Epidermal melanocyte (primary cell): ENCODE measurements around the gene RBM22.

Experiments used
- DNase-seq: peaks from one replicate; pipeline ENCODE4 v3.0.0; 2011; ENCODE audit warnings: low spot score; ENCODE audit not compliant: insufficient read length

Gene RBM22

DNA sequence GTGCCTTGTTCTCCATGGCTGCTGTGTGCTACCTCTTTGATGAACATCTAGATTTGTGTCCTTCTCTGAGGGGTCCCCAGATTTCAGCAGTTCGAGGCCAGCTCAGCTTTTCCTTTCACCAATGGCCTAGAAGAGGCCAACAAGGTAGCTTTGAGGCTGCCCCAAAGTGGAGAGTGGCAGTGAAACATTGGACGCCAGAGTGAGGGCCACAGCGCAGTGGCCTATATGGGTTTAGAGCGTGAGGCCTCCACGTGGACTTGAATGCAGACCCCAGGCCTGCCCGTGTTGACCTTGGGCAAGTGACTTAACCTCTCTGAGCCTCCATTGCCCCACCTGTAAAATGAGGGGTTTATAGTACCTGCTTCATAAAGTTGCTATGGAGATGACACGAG is 28.0 kb downstream of the RBM22 start:
- DNase-seq, result no peak

DNA sequence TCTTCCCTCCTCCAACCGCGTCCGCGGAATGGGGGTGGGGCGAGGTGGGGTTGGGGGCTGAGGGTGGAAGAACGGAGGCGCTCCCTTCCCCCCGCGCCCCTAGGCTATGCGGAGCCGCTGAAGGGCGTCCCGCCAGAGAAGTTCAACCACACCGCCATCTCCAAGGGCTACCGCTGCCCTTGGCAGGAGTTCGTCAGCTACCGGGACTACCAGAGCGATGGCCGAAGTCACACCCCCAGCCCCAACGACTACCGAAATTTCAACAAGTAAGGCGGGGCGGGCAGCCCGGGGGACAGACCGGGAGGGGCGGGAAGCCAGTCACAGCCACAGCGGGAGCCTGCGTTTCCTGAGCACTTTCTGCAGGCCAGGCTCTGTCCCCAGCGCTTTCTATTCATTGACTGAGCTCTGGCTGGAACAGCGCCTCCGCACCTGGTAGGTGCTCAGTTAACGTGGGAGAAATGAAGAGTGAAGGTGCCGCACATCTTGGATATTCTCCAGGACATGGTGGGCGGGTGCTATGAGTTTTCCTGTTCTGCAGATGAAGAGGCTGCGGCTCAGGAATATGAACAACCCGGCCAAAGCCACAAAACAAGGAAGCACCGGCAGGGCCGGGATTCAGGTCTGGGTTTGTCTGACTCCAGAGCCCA is 28.5 kb downstream of the RBM22 start:
- DNase-seq, result peak; percentile 16

DNA sequence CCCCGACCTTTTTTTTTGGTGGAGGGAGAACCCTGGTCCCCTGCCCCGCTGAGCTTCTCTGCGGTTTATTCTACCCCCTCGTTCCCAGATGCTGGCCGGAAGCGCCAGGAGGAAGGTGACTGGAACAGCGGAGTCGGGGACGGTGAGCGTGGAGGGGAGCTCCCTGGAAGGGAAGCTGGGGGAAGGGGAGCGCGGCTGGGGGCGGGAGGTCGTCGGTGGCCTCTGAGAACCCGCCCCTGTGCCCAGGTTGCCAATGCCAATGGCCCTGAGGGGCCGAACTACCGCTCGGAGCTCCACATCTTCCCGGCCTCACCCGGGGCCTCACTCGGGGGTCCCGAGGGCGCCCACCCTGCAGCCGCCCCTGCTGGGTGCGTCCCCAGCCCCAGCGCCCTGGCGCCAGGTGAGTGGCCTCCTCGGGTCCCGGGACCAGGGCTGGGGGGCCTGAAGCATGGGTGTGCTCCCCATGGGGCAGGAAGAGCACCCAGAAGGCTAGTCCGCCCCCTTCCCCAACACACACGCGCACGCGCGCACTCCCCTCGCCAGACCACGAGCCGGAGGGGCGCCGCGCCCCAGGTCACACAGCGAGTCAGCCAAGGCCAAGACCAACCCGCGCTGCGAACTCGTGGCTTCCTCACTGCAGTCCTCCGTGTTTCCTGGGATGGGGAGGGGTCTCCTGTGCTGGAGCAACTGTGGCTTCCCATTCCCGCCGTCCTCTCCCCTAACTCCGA is 29.2 kb downstream of the RBM22 start:
- no peak for DNase-seq

DNA sequence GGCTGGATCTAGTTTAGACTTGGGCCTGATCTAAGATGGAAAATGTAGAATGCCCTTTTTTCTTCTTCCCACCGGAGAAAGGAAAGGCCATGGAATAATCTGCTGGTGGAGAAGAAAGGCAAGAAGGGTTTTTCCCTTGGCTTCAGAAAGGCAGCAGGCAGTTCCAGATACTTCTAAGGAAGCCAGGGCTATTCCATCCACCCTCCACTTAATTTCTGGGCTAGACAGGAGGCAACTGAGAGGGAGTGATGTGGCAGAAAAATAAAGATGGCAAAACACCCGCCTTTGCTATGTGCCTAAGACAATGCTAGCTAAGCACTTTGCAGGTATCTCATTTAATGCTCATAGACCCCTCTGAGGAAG is 29.9 kb downstream of the RBM22 start:
- no peak for DNase-seq

DNA sequence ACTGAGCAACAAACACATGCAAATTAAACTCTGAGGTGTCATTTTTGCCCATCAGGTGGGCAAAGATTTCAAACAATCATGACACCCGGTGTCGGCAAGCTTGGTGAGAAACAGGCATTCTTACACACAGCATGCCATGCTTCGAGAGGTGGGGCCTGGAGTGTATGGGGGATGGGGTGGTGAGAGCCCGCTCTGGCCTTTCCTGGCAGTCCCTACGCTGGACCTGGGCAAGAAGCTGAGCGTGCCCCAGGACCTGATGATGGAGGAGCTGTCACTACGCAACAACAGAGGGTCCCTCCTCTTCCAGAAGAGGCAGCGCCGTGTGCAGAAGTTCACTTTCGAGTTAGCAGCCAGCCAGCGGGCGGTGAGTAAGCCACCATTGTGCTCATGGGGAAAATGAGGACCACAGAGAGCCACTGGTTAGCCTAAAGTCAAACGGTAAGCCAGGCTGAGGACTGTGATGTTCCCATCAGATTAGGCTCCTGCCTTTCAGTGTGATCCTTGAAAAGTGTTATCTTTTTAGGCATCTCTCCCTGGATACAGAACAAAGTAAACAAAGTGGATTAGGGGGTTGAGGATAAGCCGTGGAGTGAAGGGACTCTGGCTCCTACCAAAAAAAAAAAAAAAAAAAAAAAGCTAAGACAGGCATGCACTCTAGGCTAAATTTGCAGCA is 30.5 kb downstream of the RBM22 start:
- peak; percentile 10 for DNase-seq

DNA sequence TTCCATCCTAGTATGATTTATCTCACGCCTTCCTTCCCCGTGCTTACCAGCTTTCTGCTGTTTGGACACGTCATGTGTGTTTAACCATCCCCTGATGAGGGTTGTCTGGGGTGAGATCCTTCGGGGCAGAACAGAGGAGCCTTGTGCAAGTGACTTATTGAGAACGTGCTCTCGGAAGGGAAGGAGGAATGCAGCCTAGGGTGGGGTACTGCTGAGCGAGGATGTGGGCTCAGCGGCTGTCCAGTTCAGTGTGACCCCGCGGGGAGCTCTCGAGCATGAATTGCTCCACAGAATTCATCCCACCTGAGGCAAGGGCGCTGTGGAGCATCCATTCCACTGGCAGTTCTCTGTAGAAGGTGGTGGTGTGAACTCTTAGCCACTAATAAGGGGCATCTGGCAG is 35.8 kb downstream of the RBM22 start:
- peak; percentile 95 for DNase-seq

DNA sequence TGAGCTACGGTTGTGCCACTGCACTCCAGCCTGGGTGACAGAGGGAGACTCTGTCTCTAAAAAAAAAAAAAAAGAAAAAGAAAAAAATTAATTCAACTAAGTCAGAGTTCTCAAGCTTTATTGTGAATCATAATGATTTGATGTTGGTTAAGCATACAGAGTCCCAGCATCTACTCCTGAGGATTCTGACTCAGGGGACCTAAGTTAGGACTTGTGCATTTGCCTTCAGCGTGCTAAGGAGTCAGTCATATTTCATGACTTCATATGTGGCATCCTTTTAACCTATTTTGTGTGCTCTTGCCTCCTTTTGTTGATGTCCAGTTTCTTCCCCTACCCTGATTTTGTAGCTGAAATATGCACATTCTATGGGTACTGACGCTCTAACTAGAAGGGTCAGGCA is 36.9 kb downstream of the RBM22 start:
- DNase-seq, result no peak

DNA sequence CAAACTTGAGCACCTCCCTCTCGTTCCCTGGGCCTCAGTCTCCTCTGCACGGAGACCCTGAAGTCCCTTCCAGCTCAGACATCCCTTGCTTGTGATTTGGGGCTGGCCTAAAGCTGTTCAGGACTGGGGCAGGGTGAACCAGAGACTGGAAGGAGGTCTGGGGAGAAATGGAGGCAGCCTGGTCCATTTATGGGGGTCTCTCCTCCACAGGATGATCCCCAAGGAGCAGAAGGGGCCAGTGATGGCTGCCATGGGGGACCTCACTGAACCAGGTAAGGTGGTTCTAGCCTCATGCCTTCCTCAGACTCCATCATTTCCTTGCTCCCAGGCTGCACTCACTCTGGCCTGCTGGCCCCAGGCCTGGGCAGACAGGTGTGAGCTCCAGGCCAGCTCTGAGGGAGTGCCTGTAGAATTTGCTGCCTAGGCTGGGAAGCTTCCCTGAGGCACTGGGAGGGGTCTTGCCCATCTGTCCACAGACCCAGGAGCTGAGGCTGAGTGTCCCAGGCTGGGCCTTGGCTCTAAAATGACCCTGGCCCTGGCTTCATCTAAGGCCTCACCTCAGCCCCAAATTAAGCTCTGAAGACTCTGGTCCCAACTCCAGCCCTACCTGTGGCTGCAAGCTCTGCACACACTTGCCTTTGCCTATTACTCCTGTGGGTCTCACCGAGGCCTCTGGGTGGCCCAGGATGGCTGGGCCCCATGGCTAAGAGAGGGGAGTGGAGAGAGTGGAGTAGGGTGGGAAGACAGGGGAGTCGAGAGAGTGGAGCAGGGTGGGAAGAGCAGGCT is 37.9 kb downstream of the RBM22 start:
- peak; percentile 17 for DNase-seq

DNA sequence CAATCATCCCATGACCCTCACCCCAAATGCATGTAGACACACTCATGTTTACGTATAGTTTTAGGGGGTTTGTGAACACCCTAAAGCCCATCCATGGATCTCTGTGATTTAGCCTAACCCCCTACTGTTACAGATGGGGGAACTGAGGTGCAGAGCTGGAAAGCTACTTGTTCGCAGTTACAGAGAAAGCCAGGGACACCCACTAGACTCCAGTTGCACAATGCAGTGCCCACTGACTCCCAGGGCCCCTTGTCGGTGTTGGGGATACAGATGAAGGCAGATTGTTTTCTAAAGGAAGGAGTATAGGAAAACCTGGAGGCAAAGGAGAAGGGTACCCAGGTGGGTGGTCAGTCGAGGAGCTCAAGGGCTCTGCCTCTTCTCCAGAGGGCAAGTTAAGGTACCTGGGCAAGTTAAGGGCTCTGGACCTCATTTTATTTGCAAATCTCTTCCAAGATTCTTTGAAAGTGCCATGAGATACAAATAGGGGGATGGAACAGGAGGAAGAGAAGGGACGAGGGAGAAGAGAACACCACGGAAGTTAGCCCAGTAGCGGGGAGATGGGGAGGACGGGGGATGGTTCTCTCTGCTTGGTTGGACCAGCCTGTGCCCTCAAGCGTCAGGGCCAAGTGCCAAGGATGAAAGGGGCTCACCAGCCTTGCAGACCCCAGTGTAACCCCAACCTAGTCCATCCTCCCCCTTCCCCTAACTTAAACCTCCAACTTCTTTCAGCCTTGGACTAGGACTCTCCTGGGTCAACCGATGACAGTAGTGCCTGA is 38.9 kb downstream of the RBM22 start:
- DNase-seq, result no peak

DNA sequence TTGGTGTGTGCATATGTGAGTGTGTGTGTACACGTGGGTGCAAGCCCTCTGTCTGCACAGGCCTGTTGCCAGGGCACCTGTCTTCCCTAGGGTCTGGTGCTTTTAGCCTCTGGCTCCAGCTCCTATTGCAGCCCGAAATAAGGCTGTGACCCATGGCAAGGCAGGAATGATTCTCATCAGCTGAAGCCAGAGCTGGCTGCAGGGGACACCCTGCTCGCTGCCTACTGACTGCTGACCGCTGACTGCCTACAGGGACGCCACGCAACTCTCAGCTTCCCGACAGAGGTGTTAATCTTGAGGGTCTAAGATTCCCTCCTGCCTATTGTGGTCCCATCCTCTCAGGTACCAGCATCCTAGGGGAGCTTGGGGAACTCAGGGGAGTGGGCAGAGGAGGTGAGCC is 39.8 kb downstream of the RBM22 start, which contains the start of gene MYOZ3:
MYOZ3 (plus strand) TSS at position 166 of the 400 bp plus-strand sequence. CDS start 1,691 bp downstream, outside the sequence.
- no peak for DNase-seq

DNA sequence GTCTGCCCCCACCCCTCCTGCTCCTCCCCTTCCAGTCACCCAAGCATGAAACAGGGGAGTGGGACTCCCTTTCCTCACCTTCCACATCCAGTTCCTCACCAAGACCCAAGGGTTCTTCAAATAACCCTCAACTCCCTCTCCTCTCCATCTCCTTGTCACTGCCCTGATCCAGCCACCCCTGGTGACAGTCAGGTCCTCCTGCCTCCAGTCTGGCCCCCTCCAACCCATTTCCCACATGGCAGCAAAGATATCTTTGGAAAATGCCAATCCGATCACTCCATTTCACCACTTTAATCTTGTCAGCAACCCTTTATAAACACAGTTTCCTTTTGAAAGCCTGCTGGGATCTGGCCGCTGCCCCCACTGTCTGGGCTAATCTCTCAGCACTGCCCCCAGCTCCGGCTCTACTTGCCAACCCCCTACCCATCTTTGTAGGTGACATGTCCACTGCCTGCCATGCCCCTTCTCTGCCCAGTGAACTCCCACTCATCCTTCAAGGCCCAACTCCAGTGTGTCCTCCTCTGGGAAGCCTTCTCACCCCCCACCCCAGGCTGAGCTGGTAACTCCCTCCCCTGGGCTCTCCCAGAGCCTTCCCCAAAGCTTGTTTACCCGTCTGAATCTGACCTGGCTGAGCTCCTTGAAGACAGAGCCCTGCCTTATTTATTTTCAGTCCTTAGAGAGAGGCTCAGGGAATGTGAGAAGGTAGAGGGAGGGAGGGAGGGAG is 40.6 kb downstream of the RBM22 start:
- DNase-seq, result no peak

DNA sequence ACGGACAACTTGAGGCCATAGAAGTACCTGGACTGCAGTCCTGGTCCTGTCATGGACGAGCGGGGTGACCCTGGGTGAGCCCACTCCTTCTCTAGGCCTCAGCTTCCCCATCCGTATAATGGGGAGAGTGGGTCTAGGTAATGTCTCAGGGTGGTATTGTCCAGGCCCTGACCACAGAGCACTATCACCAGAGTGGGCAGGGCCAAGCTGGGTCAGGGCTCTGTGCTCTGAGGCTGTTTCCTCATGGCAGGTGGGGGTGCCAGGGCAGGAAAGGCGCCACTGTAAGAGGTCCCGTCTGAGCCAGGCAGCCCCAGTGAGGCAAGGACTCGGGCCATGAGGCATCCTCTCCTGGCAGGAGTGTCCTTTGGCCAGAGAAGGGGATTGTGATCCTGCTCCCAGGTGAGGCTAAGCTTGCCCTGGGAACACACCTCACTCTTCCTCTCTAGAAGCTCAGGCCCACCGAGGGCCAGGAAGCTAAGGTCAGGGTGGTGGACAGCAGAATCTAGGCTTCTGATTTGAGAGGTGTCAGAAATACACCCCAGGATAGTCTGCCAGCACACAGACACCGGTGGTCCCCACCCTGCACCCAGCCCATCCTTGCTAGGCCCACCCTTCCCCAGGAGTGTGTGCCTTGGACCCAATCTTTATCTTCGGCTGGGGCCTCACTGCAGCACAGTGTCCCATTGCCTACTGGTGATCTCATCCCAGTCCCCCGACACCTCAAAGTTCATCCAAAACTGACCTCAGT is 41.3 kb downstream of the RBM22 start:
- DNase-seq, result no peak

DNA sequence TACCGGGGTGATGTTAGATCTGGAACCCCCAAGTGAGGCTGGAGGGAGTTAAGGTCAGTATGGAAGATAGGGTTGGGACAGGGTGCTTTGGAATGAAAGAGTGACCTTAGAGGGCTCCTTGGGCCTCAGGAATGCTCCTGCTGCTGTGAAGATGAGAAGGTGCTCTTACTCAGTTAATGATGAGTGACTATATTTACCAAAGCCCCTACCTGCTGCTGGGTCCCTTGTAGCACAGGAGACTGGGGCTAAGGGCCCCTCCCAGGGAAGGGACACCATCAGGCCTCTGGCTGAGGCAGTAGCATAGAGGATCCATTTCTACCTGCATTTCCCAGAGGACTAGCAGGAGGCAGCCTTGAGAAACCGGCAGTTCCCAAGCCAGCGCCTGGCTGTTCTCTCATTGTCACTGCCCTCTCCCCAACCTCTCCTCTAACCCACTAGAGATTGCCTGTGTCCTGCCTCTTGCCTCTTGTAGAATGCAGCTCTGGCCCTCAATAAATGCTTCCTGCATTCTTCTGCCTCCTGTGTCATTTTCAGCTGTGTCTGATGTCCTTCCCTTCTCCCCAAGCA is 42.1 kb downstream of the RBM22 start:
- no peak for DNase-seq

DNA sequence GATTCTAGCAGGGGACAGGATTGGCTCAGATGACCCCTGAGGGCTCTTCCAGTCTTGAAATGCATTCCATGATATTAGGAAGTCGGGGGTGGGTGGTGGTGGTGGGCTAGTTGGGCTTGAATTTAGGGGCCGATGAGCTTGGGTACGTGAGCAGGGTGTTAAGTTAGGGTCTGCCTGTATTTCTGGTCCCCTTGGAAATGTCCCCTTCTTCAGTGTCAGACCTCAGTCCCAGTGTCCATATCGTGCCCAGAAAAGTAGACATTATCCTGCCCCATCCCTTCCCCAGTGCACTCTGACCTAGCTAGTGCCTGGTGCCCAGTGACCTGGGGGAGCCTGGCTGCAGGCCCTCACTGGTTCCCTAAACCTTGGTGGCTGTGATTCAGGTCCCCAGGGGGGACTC is 42.7 kb downstream of the RBM22 start:
- no peak for DNase-seq

DNA sequence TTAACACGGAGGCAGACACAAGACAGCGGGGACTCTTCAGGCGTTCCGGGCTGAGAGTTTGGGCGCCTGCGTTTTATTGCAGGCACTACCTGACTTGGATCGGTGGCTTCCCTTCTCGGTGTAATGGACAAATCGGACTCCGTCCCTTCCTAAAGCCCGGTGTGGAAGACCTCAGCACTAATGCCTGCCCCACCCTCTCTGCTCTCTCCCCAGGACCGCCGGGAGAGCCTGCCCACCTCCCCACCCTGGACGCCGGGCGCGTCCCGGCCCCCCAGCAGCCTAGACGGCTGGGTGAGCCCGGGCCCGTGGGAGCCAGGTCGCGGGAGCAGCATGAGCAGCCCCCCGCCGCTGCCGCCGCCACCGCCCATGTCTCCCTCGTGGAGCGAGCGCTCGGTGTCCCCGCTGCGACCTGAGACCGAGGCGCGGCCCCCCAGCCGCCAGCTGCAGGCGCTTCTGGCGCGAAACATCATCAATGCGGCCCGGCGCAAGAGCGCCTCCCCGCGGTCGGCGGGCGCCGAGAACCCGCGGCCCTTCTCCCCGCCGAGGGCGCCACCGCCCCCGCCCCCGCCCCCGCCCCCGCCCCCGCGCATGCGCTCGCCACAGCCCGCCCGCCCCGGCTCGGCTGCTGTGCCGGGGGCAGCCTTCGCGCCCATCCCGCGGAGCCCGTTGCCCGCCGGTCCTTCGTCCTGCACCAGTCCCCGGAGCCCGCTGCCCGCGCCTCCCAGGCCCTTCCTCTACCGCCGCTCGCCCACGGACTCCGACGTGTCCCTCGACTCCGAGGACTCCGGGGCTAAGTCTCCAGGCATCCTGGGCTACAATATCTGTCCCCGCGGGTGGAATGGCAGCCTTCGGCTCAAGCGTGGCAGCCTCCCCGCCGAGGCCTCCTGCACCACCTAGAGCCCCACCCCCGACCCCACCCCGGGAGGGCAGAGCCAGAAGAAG is 44.4 kb downstream of the RBM22 start:
- peak; percentile 82 for DNase-seq

DNA sequence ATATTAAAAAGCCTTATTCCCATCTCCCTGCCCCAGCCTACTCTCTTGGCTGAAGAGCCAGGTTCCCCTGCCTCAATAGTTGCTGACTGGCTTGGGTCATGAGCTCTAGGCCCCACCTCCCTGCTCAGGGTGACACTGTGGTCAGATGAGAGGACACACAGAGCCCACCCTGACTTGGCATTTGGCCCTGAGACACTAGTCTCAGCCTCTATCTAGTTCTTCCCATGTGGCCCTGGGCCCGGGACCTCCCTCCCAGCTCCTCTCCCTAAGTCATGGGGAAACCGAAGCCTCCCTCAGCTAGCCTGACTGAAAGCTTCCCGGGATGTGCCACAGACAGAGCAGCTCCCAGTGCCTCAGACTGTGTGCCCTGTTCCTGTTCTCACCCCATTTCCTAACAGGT is 45.6 kb downstream of the RBM22 start:
- DNase-seq, result no peak

DNA sequence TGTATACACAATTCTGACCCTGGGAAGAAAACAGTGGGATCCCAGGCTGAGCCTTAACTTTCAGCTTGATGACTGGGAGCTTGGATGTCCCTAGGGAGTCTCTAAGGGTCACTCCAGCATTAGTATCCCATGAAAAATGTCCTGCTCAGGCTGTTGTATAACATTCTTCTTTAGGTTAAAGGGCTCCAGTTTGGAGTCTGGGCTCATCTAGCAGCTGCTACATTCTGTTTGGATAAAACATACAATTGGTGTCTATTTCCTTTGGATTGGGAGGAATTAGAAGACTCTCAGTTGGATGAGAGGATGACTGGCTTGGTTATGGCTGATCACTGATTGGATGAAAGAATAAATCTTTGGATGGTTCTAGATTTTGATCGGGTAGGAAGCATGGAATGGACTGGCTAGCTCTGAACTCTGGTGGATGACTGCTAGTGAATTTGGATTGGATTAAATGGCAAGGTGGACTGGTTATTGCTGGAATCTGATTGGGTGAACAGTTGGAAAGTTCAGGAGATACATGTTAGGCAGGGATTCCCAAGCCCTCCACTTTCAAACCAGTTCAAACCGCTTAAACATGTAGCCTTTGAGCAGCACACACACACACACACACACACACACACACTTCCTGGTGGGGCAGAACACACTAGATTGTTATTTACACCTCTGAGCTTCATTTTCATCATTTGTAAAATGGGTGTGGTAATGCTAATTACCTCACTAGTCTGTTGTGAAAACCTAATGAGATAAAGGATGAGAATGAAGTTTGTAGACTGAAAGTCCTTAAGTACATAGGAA is 46.9 kb downstream of the RBM22 start:
- DNase-seq, result no peak
